HEK293T (cell line): ENCODE data around the gene ZBTB7B.

ENCODE experiments used
- ARNT ChIP-seq: fragments of 450-650 bp; IDR thresholded peaks from 2 replicates; pipeline ENCODE4 v1.6.1; 2017; ENCODE audit warnings: mild to moderate bottlenecking
- BHLHE40 ChIP-seq: fragments of 450-650 bp; IDR thresholded peaks from 2 replicates; pipeline ENCODE4 v1.6.1; 2016; ENCODE audit warnings: mild to moderate bottlenecking, moderate library complexity, borderline replicate concordance
- CTBP1 ChIP-seq: fragments of 450-650 bp; IDR thresholded peaks from 2 replicates; pipeline ENCODE4 v1.6.1; 2016; ENCODE audit warnings: borderline replicate concordance
- FOXA1 ChIP-seq: fragments of 450-650 bp; IDR thresholded peaks from 2 replicates; pipeline ENCODE4 v1.6.1; 2016; ENCODE audit warnings: mild to moderate bottlenecking
- FOXK2 ChIP-seq: fragments of 450-650 bp; IDR thresholded peaks from 2 replicates; pipeline ENCODE4 v1.6.1; 2016; ENCODE audit warnings: mild to moderate bottlenecking
- FOXM1 ChIP-seq: fragments of 450-650 bp; IDR thresholded peaks from 2 replicates; pipeline ENCODE4 v1.6.1; 2017; ENCODE audit warnings: mild to moderate bottlenecking, borderline replicate concordance
- NFRKB ChIP-seq: fragments of 450-650 bp; IDR thresholded peaks from 2 replicates; pipeline ENCODE4 v1.6.1; 2016; ENCODE audit warnings: mild to moderate bottlenecking, moderate library complexity
- SUZ12 ChIP-seq: fragments of 450-650 bp; IDR thresholded peaks from 2 replicates; pipeline ENCODE4 v1.6.1; 2016; ENCODE audit warnings: mild to moderate bottlenecking
- TF ChIP-seq, protein P1 (sequence below): fragments of 450-650 bp; IDR thresholded peaks from 2 replicates; pipeline ENCODE4 v1.6.1; 2016

DNA sequence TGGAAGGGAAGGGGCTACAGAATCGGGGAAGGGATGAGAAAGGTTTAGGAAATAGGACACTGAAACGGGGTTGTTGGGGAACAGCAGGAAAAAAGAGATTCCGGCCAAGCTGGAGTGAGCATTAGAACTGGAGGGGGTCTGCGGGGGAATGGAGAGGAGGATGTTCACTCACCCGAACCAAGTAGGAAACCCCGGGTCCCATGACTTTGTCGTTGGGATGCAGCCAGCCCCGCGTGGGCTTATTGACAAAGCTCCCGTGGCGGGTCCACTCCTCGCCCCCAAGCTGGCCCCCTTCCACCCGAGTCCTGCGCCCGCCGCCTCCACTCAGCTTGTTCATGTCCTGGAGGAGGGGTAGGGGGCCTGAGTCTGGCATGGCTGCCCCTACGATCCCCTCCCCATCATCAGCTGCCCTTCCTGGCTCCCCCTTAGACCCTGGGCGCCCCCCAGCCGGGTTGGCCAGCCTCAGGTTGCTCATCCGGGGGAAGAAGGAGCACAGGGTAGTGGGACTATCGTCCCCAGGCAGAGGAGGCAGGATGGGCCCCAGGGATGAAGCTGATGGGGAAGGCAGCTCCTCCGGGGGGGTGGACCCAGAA is 32.6 kb upstream of the ZBTB7B start:
- TF ChIP-seq ARNT (no peak), CTBP1 (no peak), FOXK2 (no peak), SUZ12 (no peak), BHLHE40 (no peak), FOXM1 (no peak), FOXA1 (no peak), NFRKB (no peak)
- TF ChIP-seq, protein P1, sequence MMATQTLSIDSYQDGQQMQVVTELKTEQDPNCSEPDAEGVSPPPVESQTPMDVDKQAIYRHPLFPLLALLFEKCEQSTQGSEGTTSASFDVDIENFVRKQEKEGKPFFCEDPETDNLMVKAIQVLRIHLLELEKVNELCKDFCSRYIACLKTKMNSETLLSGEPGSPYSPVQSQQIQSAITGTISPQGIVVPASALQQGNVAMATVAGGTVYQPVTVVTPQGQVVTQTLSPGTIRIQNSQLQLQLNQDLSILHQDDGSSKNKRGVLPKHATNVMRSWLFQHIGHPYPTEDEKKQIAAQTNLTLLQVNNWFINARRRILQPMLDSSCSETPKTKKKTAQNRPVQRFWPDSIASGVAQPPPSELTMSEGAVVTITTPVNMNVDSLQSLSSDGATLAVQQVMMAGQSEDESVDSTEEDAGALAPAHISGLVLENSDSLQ = no peak
